SK-N-SH treated with all-trans-retinoic acid at 6 μM for 48 hours (cell line): Measurements from ENCODE around the gene SIGLEC6.

Source experiments
- ARNTL ChIP-seq: fragments of 450-650 bp; formaldehyde crosslinking; IDR thresholded peaks from 2 replicates; pipeline ENCODE4 v1.5.0; 2020; ENCODE audit warnings: low read depth, mild to moderate bottlenecking, moderate library complexity, borderline replicate concordance
- CREB5 ChIP-seq: fragments of 250-450 bp; sonication (Bioruptor Pico); IDR thresholded peaks from 2 replicates; pipeline ENCODE4 v1.5.1; 2020; ENCODE audit warnings: low read depth, mild to moderate bottlenecking, moderate library complexity
- PATZ1 ChIP-seq: fragments of 250-450 bp; sonication (Bioruptor Pico); IDR thresholded peaks from 2 replicates; pipeline ENCODE4 v1.8.0; 2020; ENCODE audit warnings: mild to moderate bottlenecking, moderate library complexity, borderline replicate concordance
- RARB ChIP-seq: fragments of 250-450 bp; sonication (Bioruptor Pico); IDR thresholded peaks from 2 replicates; pipeline ENCODE4 v1.8.0; 2021; ENCODE audit warnings: mild to moderate bottlenecking, moderate library complexity
- TOX ChIP-seq: fragments of 250-450 bp; sonication (Bioruptor Pico); IDR thresholded peaks from 2 replicates; pipeline ENCODE4 v1.8.0; 2021; ENCODE audit warnings: mild to moderate bottlenecking, moderate library complexity, borderline replicate concordance
- TSHZ2 ChIP-seq: fragments of 250-450 bp; sonication (Bioruptor Pico); IDR thresholded peaks from 2 replicates; pipeline ENCODE4 v1.5.0; 2020; ENCODE audit warnings: mild to moderate bottlenecking, moderate library complexity
- ZNF565 ChIP-seq: fragments of 450-650 bp; formaldehyde crosslinking; conservative IDR thresholded peaks from 2 replicates; pipeline ENCODE4 v1.5.0; 2020; ENCODE audit warnings: low read depth, mild to moderate bottlenecking, moderate library complexity
- ZNF8 ChIP-seq: fragments of 450-650 bp; formaldehyde crosslinking; IDR thresholded peaks from 2 replicates; pipeline ENCODE4 v1.5.0; 2020; ENCODE audit warnings: mild to moderate bottlenecking, moderate library complexity

GRCh38 chr19:51521357-51521756 is 10.1 kb downstream of the SIGLEC6 start:
- TF ChIP-seq PATZ1: no peak
- no peak for TF ChIP-seq TSHZ2
- TF ChIP-seq CREB5: no peak
- TF ChIP-seq TOX (CRISPR knock-in tag): no peak
- TF ChIP-seq ZNF565 (CRISPR knock-in tag): no peak
- TF ChIP-seq ARNTL (CRISPR knock-in tag): no peak
- TF ChIP-seq ZNF8: no peak
- no peak for TF ChIP-seq RARB (CRISPR knock-in tag)
